GM12865 (cell line): ENCODE measurements around the gene PRLHR.

Experiments used
- DNase-seq: peaks from one replicate; pipeline ENCODE4 v3.0.0; 2010; ENCODE audit warnings: low read depth
- H3K4me3 ChIP-seq: 2 replicates; pipeline ENCODE4 v1.5.1; 2011; ENCODE audit warnings: mild to moderate bottlenecking, low read depth, low read length, control low read depth
- CTCF ChIP-seq: IDR thresholded peaks from 2 replicates; pipeline ENCODE4 v1.5.1; 2011; ENCODE audit warnings: low read length, control low read depth, low read depth, inconsistent platforms; ENCODE audit not compliant: insufficient read depth; ENCODE audit errors: missing control alignments

Gene PRLHR

GRCh38 chr10:118595598-118596425 lies at the start of gene PRLHR:
Gene PRLHR, minus strand, starts transcription at chr10:118595648. Its CDS starts 404 bp downstream, at chr10:118595244.
- no peak within 1 kb of the TSS for H3K4me3 ChIP-seq
- no peak for DNase-seq
- TF ChIP-seq CTCF = no peak

- no peak for TF ChIP-seq CTCF
- H3K4me3 ChIP-seq = no peak overlapping the region
- DNase-seq = no peak
Measured at GRCh38 chr10:118642228-118642627, 46.8 kb upstream of the PRLHR start.

GRCh38 chr10:118638680-118639079 lies 43.2 kb upstream of the PRLHR start:
- no peak overlapping the region for H3K4me3 ChIP-seq
- TF ChIP-seq CTCF = no peak
- DNase-seq = no peak

- no peak for TF ChIP-seq CTCF
- H3K4me3 ChIP-seq = no peak overlapping the region
- no peak for DNase-seq
Measured at GRCh38 chr10:118635674-118636402, 40.4 kb upstream of the PRLHR start.

- no peak for TF ChIP-seq CTCF
- no peak overlapping the region for H3K4me3 ChIP-seq
- no peak for DNase-seq
Measured at GRCh38 chr10:118633786-118634185, 38.3 kb upstream of the PRLHR start.

- H3K4me3 ChIP-seq = no peak overlapping the region
- no peak for DNase-seq
- no peak for TF ChIP-seq CTCF
Measured at GRCh38 chr10:118629211-118629610, 33.8 kb upstream of the PRLHR start.

- no peak for TF ChIP-seq CTCF
- no peak overlapping the region for H3K4me3 ChIP-seq
- DNase-seq = no peak
Measured at GRCh38 chr10:118628397-118628796, 32.9 kb upstream of the PRLHR start.
